Thyroid gland (tissue), 4 donors: Measurements from ENCODE around the gene BEND7. TPM values are rescaled to one million over a fixed set of nuclear protein-coding genes. Genes with fewer than 3 reads are reported as not detected.

Experiments used
- DNase-seq, 2 donors: peaks; one replicate each; pipeline ENCODE4 v3.0.0-alpha.2; 2019
- H3K27ac ChIP-seq, 3 donors: fragments of 200-600 bp; sonication (generic); 1 replicate in 2 of 3; 2 replicates in 1 of 3; pipeline ENCODE4 v1.5.1; 2016 to 2019; ENCODE audit warnings: mild to moderate bottlenecking in 1 of 3, moderate library complexity in 1 of 3
- H3K27me3 ChIP-seq: fragments of 200-600 bp; sonication (generic); one replicate; pipeline ENCODE4 v1.5.1; 2019
- H3K36me3 ChIP-seq, 2 donors: fragments of 200-600 bp; sonication (generic); one replicate each; pipeline ENCODE4 v1.5.1; 2016 to 2019
- H3K4me1 ChIP-seq, 2 donors: fragments of 200-600 bp; sonication (generic); one replicate each; pipeline ENCODE4 v1.5.1; 2017 to 2019
- H3K4me3 ChIP-seq, 3 donors: fragments of 200-600 bp; sonication (generic); replicated peaks in 1 of 3; 1 replicate in 2 of 3; 2 replicates in 1 of 3; pipeline ENCODE4 v1.5.1; 2016; ENCODE audit warnings: mild to moderate bottlenecking in 1 of 3
- H3K9me3 ChIP-seq: fragments of 200-600 bp; sonication (generic); one replicate; pipeline ENCODE4 v1.5.1; 2017
- POLR2A ChIP-seq, 2 donors: fragments of 450-650 bp; IDR thresholded peaks; one replicate each; pipeline ENCODE4 v1.6.1; 2017; ENCODE audit warnings: antibody characterized with exemption in 2 of 2, mild to moderate bottlenecking in 2 of 2, moderate library complexity in 1 of 2
- WGBS, 2 donors: methylation state at CpG; one replicate each; pipeline ENCODE4 v1.1.5; 2017; 5-methylcytosine and 5-hydroxymethylcytosine counted together
- intact Hi-C: fragments of 100-400 bp; cut with DNase I; formaldehyde crosslinking; loops from one replicate; pipeline ENCODE4 v1.15.1; 2023
- total RNA-seq, 4 donors: library from RNA; depleted of rRNA; stranded (reverse); fragments of >200 nt; gene quantifications; one replicate each; pipeline ENCODE4 v1.2.3, GENCODE V29; 2016
- TF ChIP-seq, protein P1 (sequence below), 6 experiments: fragments of 200-600 bp in 3 of 6; fragments of 450-650 bp in 3 of 6; sonication (generic) in 3 of 6; IDR thresholded peaks; one replicate each; pipeline ENCODE4 v1.5.1; 2016 to 2019; ENCODE audit warnings: antibody characterized with exemption in 6 of 6, mild to moderate bottlenecking in 2 of 6, inconsistent platforms in 1 of 6, moderate library complexity in 1 of 6

BEND7 gene
- total RNA-seq, 4 donors from 2014 or later = 51.3 to 106 (median 84.3) TPM

DNA sequence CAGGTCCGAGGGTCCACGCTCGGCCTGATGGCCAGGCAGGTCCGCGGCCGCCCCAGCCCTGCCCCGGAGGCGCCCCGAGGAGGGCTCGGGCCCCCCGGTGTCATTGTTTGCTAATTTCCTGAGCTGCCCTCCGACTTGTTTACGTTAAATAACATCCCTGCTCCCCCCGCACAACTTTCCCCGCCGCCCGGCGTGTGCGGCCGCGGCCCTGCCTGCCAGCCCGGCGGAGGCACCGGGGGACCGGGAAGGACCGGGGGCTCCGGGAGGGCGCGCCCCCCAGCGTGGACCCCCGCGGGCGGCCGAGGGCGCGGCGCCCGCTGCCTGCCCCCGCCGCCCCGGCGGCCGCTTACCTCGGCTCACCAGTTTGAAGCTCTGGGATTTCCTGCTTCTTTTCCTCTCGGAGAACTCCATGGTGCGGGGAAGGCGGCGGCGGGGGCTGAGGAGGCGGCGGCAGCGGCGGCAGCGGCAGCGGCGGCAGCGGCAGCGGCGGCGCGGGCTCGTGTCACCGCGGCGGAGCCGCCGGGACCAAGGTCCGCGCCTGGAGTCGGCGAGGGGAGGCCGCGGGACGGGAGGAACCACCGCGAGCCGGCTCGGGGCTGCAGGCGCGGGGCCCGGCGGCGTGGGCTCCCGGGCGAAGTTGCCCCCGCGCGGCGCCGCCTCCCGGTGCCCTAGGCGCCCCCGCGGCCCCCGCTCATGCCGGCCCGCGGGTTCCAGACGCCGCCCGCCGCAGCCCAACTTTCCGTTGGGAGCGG is 515 bp downstream of the BEND7 start:
- peak in 1 of 2 donors; percentile 28 for DNase-seq
- intact Hi-C loops = no loop called here
- TF ChIP-seq POLR2A (IDR thresholded peaks at IDR 0.05) = no peak
- TF ChIP-seq, protein P1, sequence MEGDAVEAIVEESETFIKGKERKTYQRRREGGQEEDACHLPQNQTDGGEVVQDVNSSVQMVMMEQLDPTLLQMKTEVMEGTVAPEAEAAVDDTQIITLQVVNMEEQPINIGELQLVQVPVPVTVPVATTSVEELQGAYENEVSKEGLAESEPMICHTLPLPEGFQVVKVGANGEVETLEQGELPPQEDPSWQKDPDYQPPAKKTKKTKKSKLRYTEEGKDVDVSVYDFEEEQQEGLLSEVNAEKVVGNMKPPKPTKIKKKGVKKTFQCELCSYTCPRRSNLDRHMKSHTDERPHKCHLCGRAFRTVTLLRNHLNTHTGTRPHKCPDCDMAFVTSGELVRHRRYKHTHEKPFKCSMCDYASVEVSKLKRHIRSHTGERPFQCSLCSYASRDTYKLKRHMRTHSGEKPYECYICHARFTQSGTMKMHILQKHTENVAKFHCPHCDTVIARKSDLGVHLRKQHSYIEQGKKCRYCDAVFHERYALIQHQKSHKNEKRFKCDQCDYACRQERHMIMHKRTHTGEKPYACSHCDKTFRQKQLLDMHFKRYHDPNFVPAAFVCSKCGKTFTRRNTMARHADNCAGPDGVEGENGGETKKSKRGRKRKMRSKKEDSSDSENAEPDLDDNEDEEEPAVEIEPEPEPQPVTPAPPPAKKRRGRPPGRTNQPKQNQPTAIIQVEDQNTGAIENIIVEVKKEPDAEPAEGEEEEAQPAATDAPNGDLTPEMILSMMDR (IDR thresholded peaks at IDR 0.05) = no peak
- Histone ChIP-seq H3K27ac (peak overlapping the region; percentile 78 to 93 (median 83)), H3K4me3 (peak overlapping the region; percentile 14 to 64 (median 59)), H3K9me3 (no peaks in the 10 kb centered on the region), H3K4me1 (peaks cover 11 to 13% of the 10 kb centered on the region in 2 donors), H3K27me3 (no peaks in the 10 kb centered on the region), H3K36me3 (no peaks in the 10 kb centered on the region)
- WGBS, 2 donors = 1 to 5% methylated on average over 7 to 27 of the region's 104 CpGs

DNA sequence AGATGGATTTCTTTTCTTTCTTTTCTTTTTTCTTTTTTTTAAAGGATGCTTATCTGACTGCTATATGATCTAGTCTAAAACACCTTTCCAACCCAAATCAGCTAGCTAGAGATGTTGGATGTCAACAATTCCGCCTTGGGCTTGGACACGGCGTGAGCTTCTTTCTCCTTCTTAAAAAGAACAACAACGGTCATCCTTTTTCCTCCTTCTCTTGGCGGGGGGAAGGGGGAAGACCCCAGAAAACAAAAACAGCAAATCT is 1.0 kb downstream of the BEND7 start:
- intact Hi-C loops = no loop called here
- WGBS, 2 donors = 4 to 16% methylated on average over 5 of the region's 5 CpGs

DNA sequence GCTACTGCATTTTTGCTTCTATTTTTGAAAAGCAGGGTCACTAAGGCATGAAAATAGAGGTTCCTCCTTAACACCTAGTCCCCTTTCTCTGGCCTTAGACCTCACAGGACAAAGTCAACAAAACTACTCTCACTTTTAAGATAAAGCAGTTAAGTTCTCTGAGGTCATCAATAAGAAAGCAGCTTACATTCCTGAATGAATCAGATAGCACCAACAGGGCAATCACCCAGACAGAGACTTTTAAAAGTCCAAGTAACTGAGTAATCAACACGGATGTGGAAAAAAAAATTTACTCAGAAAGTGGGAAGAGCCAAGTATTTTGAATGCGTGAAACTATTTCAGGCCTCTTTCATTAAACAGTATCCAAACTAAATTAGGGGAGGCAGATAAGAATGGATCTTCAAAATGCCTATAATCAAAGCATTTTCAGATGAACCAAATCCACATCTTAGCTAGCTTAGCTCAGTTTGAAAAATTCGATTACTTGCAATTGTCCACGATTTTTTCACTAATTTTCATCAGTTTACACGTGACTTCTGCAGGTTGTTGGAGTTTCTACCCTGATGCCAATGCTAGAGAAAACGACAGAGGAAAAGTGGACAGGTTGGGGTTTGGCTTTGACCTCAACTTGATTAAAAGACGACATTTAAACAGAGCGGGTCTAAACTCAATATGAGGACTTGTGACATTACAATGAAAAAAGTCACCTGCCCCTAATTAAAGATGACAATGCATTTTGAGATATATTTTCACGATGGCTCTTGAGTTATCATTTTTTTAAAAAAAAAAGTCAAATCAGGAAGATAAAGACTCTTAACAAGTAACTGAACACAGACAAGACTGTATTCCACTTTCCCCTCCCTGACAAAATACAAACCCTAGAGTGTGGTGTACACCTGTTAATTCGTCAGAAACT is 1.6 kb downstream of the BEND7 start:
- 20 to 30% methylated on average over 10 of the region's 10 CpGs for WGBS, 2 donors
- H3K36me3 ChIP-seq = no peaks in the 10 kb centered on the region
- TF ChIP-seq, protein P1 (IDR thresholded peaks at IDR 0.05) = no peak
- TF ChIP-seq POLR2A (IDR thresholded peaks at IDR 0.05) = no peak
- intact Hi-C loops = no loop called here
- H3K27me3 ChIP-seq = no peaks in the 10 kb centered on the region
- peak overlapping the region; percentile 78 to 93 (median 83) for H3K27ac ChIP-seq
- H3K9me3 ChIP-seq = no peaks in the 10 kb centered on the region
- H3K4me3 ChIP-seq = peak overlapping the region in 2 of 3 donors; percentile 59 to 64
- DNase-seq = no peak
- peaks cover 11 to 13% of the 10 kb centered on the region in 2 donors for H3K4me1 ChIP-seq

More for the DNA sequence above, 1.0 kb downstream of the BEND7 start:
- no peak for DNase-seq
- H3K36me3 ChIP-seq = no peaks in the 10 kb centered on the region
- H3K9me3 ChIP-seq = no peaks in the 10 kb centered on the region
- H3K27ac ChIP-seq = peak overlapping the region; percentile 78 to 93 (median 83)
- TF ChIP-seq, protein P1 (IDR thresholded peaks at IDR 0.05) = no peak
- no peak for TF ChIP-seq POLR2A (IDR thresholded peaks at IDR 0.05)
- peaks cover 11 to 13% of the 10 kb centered on the region in 2 donors for H3K4me1 ChIP-seq
- H3K27me3 ChIP-seq = no peaks in the 10 kb centered on the region
- H3K4me3 ChIP-seq = peak overlapping the region; percentile 14 to 64 (median 59)

DNA sequence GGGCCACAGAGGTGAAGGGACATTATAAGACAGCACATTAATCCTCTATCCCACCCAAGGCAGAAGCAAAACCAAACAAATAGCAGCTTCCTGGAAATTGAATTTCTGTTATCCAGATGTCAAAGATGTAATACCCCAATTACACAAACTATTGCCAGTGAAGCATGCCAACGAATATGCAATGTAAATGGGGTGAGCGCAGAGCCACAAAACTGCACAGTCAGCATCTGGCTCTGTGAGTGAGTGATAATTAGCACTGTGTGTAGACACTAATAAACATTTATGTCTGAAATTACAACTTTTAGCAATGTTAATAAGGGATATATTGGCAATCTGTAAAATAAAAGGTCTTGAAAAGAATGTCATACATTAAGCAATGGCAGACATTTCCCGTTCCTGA is 3.2 kb downstream of the BEND7 start:
- intact Hi-C loops = no loop called here
- TF ChIP-seq POLR2A (IDR thresholded peaks at IDR 0.05) = no peak
- TF ChIP-seq, protein P1 (IDR thresholded peaks at IDR 0.05) = no peak

More for the DNA sequence above, 3.2 kb downstream of the BEND7 start:
- H3K9me3 ChIP-seq = no peaks in the 10 kb centered on the region
- peaks cover 22 to 23% of the 10 kb centered on the region in 2 donors for H3K4me1 ChIP-seq
- H3K27ac ChIP-seq = no peak overlapping the region
- H3K4me3 ChIP-seq = no peak overlapping the region
- DNase-seq = no peak
- WGBS, 2 donors = 80 to 83% methylated on average over 3 of the region's 3 CpGs
- no peaks in the 10 kb centered on the region for H3K27me3 ChIP-seq
- no peaks in the 10 kb centered on the region for H3K36me3 ChIP-seq
